Lung (tissue), 12 donors: ENCODE measurements around the gene DERA. TPM values are rescaled to one million over a fixed set of nuclear protein-coding genes. Genes with fewer than 3 reads are reported as not detected.
A peak's percentile ranks its signal among the peaks of the same experiment; 100 is the strongest.

Source experiments
- ATAC-seq: fragments of 200-7000 bp; cut with Tn5 transposase; one replicate; pipeline ENCODE4 v1.9.1; 2020; ENCODE audit warnings: moderate number of reproducible peaks; ENCODE audit not compliant: insufficient read depth, low FRiP score
- DNase-seq, 3 donors: peaks; one replicate each; pipeline ENCODE4 v3.0.0-alpha.2; 2013 to 2017
- H3K27ac ChIP-seq, 2 donors: one replicate each; pipeline ENCODE4 v1.5.1; 2013; ENCODE audit warnings: mild to moderate bottlenecking in 2 of 2, moderate library complexity in 2 of 2, control low read depth in 1 of 2, inconsistent platforms in 1 of 2, low read depth in 1 of 2, low read length in 1 of 2
- H3K27me3 ChIP-seq, 3 donors: one replicate each; pipeline ENCODE4 v1.5.1; 2013; ENCODE audit warnings: low read length in 2 of 3; ENCODE audit not compliant: control insufficient read depth in 3 of 3, insufficient read depth in 3 of 3
- H3K36me3 ChIP-seq, 4 donors: one replicate each; pipeline ENCODE4 v1.5.1; 2013; ENCODE audit warnings: low read length in 4 of 4, mild to moderate bottlenecking in 1 of 4, moderate library complexity in 1 of 4; ENCODE audit not compliant: control insufficient read depth in 4 of 4, insufficient read depth in 4 of 4
- H3K4me1 ChIP-seq, 5 donors: one replicate each; pipeline ENCODE4 v1.5.1; 2013; ENCODE audit warnings: low read length in 5 of 5, mild to moderate bottlenecking in 2 of 5, moderate library complexity in 1 of 5; ENCODE audit not compliant: control insufficient read depth in 5 of 5, insufficient read depth in 5 of 5
- H3K4me3 ChIP-seq: one replicate; pipeline ENCODE4 v1.5.1; 2013; ENCODE audit warnings: mild to moderate bottlenecking, control low read depth, moderate library complexity
- H3K9ac ChIP-seq, 2 donors: one replicate each; pipeline ENCODE4 v1.5.1; 2013; ENCODE audit warnings: low read length in 2 of 2, control low read depth in 1 of 2; ENCODE audit not compliant: insufficient read depth in 1 of 2
- H3K9me3 ChIP-seq, 4 donors: one replicate each; pipeline ENCODE4 v1.5.1; 2013; ENCODE audit warnings: low read length in 3 of 4, mild to moderate bottlenecking in 1 of 4, moderate library complexity in 1 of 4; ENCODE audit not compliant: control insufficient read depth in 4 of 4, insufficient read depth in 3 of 4
- CTCF ChIP-seq: IDR thresholded peaks from 2 replicates; pipeline ENCODE4 v1.5.1; 2012; ENCODE audit warnings: mild to moderate bottlenecking; ENCODE audit errors: control extremely low read depth, extremely low read depth
- WGBS, 2 donors: extraction: QIAGEN DNeasy Blood & Tissue Kit; methylation state at CpG; one replicate each; pipeline ENCODE4 v1.1.7; 2013; 5-methylcytosine and 5-hydroxymethylcytosine counted together
- polyA plus RNA-seq, 2 donors: library from polyadenylated mRNA; stranded (reverse); fragments of 200-250 nt; gene quantifications; one replicate each; pipeline ENCODE4 v1.2.1, GENCODE V29; 2013
- total RNA-seq, 2 donors: library from RNA; depleted of rRNA in 1 of 2; stranded (reverse); fragments of >200 nt in 1 of 2; gene quantifications; one replicate each; pipeline ENCODE4 v1.2.1, GENCODE V29; 2014 to 2021
- donor health status: control.
- donor health status: control.
- donor health status: Bipolar disorder and iron deficiency.
- donor health status: healthy.
- donor health status: DM: yes; HTN: yes; CAD: no.

Gene DERA
- total and polyA plus RNA-seq, 4 donors, result 31.0 to 44.2 (median 34.8) TPM

DNA sequence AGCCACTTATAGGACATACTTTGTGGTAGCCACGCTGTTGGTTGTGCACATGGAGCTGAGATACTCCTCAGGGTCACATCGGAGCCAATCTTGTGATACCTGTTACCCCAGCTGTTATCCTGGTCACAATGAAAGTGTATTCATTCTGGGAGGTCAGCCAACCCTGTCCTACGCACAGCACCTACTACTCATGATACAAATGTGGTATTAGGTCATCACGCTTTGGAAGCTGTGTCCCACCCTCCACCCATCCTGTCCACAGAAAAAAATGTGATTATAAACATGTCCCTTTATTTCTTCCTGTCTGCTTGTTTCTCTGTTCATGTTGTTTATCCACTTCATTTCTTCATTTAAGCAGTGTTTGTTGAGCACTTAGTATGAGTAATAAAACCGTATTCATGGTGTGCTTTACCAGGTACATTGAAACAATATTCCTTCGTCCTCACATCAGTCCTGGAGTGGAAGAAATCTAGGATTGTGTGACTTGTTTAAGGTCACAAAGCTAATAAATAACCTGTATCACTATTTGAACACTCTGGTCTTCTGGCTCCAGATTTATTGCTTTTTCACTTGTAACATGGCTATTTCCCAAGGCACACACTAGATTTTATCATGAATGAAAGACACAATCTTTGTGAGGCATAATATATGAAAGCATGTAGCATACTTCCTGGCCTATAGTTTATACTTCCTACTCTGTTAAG, 73.1 kb downstream of the DERA start:
- no peaks in the 10 kb centered on the region for H3K27me3 ChIP-seq
- peaks cover 0 to 2% (median 0%) of the 10 kb centered on the region in 4 donors for H3K9me3 ChIP-seq
- no peak overlapping the region for H3K9ac ChIP-seq
- peaks cover 0 to 18% (median 10%) of the 10 kb centered on the region in 4 donors for H3K36me3 ChIP-seq
- peaks cover 0 to 17% (median 5%) of the 10 kb centered on the region in 5 donors for H3K4me1 ChIP-seq
- H3K27ac ChIP-seq, result peak overlapping the region in 1 of 2 donors; percentile 17
- TF ChIP-seq CTCF, result no peak
- peak; percentile 25 for ATAC-seq
- no peak for DNase-seq
- 69 to 84% methylated on average over 6 of the region's 6 CpGs for WGBS, 2 donors
- no peak overlapping the region for H3K4me3 ChIP-seq

GRCh38 chr12:15984963-15985362, 73.8 kb downstream of the DERA start:
- Histone ChIP-seq H3K4me3 (no peak overlapping the region), H3K9me3 (peaks cover 0 to 2% (median 0%) of the 10 kb centered on the region in 4 donors), H3K4me1 (peaks cover 0 to 14% (median 5%) of the 10 kb centered on the region in 5 donors), H3K36me3 (peaks cover 0 to 18% (median 10%) of the 10 kb centered on the region in 4 donors), H3K27me3 (no peaks in the 10 kb centered on the region), H3K9ac (no peak overlapping the region), H3K27ac (no peak overlapping the region)
- DNase-seq (no peak), ATAC-seq (no peak)
- no peak for TF ChIP-seq CTCF
- 86 to 90% methylated on average over 2 of the region's 2 CpGs for WGBS, 2 donors

DNA sequence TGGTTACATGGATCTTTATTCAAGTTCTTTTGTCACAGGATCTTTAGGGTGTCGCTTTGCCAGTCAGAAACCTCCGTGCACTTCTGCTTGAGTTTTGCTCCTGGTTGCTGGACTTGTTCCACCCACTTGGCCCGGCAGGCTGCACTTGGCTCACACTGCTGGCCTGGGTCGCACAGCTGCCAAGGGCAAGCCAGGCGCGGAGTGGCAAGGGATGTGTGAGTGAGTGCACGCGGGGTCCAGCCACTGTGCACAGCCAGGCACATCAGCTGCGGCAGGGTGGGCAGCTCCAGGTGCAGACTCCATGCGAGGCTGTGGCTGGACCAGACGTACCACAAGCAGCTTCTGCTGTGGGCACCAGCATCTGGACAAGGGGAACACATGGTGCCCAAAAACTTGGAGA, 76.6 kb downstream of the DERA start:
- no peak for ATAC-seq
- Histone ChIP-seq H3K36me3 (peaks cover 0 to 18% (median 8%) of the 10 kb centered on the region in 4 donors), H3K9me3 (peaks cover 0 to 2% (median 0%) of the 10 kb centered on the region in 4 donors), H3K27me3 (no peaks in the 10 kb centered on the region), H3K9ac (no peak overlapping the region), H3K4me3 (no peak overlapping the region), H3K27ac (no peak overlapping the region), H3K4me1 (peaks cover 0 to 7% (median 3%) of the 10 kb centered on the region in 5 donors)
- WGBS, 2 donors, result 92 to 98% methylated on average over 11 of the region's 11 CpGs
- no peak for DNase-seq
- TF ChIP-seq CTCF, result no peak
